HG03378 (cell line): ENCODE results near the gene CBY2.

Experiments used
- ATAC-seq: cut with Tn5 transposase; IDR thresholded peaks from one replicate; pipeline ENCODE4 v1.9.1; 2021; ENCODE audit warnings: mild to moderate bottlenecking, moderate library complexity; ENCODE audit not compliant: unreplicated experiment

The CBY2 gene

GRCh38 chr13:45700971-45701900 lies 884 bp upstream of the CBY2 start:
- peak; percentile 60 for ATAC-seq

GRCh38 chr13:45702869-45703391 lies 810 bp downstream of the CBY2 start:
- no peak for ATAC-seq

- ATAC-seq = no peak
Observed at GRCh38 chr13:45704211-45704739, 2.2 kb downstream of the CBY2 start.

- no peak for ATAC-seq
Observed at GRCh38 chr13:45704854-45705695, 3.0 kb downstream of the CBY2 start.

- peak; percentile 49 for ATAC-seq
Observed at GRCh38 chr13:45705918-45706317, 3.8 kb downstream of the CBY2 start.

- no peak for ATAC-seq
Observed at GRCh38 chr13:45707516-45708100, 5.5 kb downstream of the CBY2 start.

GRCh38 chr13:45711951-45712350 lies 9.8 kb downstream of the CBY2 start:
- ATAC-seq = no peak

- no peak for ATAC-seq
Observed at GRCh38 chr13:45713106-45713690, 11.1 kb downstream of the CBY2 start.

GRCh38 chr13:45713721-45714120 lies 11.6 kb downstream of the CBY2 start:
- ATAC-seq = no peak

- ATAC-seq = no peak
Observed at GRCh38 chr13:45714170-45714569, 12.1 kb downstream of the CBY2 start.

- ATAC-seq = no peak
Observed at GRCh38 chr13:45715351-45715750, 13.2 kb downstream of the CBY2 start.

- no peak for ATAC-seq
Observed at GRCh38 chr13:45717349-45717748, 15.2 kb downstream of the CBY2 start.

- no peak for ATAC-seq
Observed at GRCh38 chr13:45718063-45718462, 15.9 kb downstream of the CBY2 start.

GRCh38 chr13:45718992-45719391 lies 16.9 kb downstream of the CBY2 start:
- ATAC-seq = no peak

GRCh38 chr13:45721203-45721731 lies 19.1 kb downstream of the CBY2 start:
- ATAC-seq = no peak

- no peak for ATAC-seq
Observed at GRCh38 chr13:45723798-45724197, 21.7 kb downstream of the CBY2 start.

GRCh38 chr13:45728759-45729158 lies 26.6 kb downstream of the CBY2 start:
- ATAC-seq = no peak

- no peak for ATAC-seq
Observed at GRCh38 chr13:45731455-45731854, 29.3 kb downstream of the CBY2 start.

- no peak for ATAC-seq
Observed at GRCh38 chr13:45732916-45733315, 30.8 kb downstream of the CBY2 start.

GRCh38 chr13:45733361-45733760 lies 31.2 kb downstream of the CBY2 start:
- ATAC-seq = no peak
